Chondrocyte (in vitro differentiated cells): Measurements from ENCODE around the gene NSMCE4A. TPM values are rescaled to one million over a fixed set of nuclear protein-coding genes. Genes with fewer than 3 reads are reported as not detected.
A peak's percentile ranks its signal among the peaks of the same experiment; 100 is the strongest.

ENCODE experiments used
- DNase-seq: peaks from one replicate; pipeline ENCODE4 v3.0.0; 2021; ENCODE audit warnings: mixed read lengths, low spot score
- H3K27ac Mint-ChIP-seq: one replicate; pipeline ENCODE4 v1.8.0; 2021; ENCODE audit warnings: mild to moderate bottlenecking, moderate library complexity, mixed read lengths; ENCODE audit not compliant: unreplicated experiment
- H3K27me3 Mint-ChIP-seq: 2 replicates; pipeline ENCODE4 v1.8.0; 2021; ENCODE audit warnings: low read depth, mixed read lengths
- H3K36me3 Mint-ChIP-seq: 2 replicates; pipeline ENCODE4 v1.8.0; 2021; ENCODE audit warnings: low read depth, mixed read lengths
- H3K4me1 Mint-ChIP-seq: 2 replicates; pipeline ENCODE4 v1.8.0; 2021; ENCODE audit warnings: low read depth, mild to moderate bottlenecking, mixed read lengths
- H3K4me3 Mint-ChIP-seq: one replicate; pipeline ENCODE4 v1.8.0; 2021; ENCODE audit warnings: mild to moderate bottlenecking, moderate library complexity, mixed read lengths; ENCODE audit not compliant: unreplicated experiment
- H3K9me3 Mint-ChIP-seq: 2 replicates; pipeline ENCODE4 v1.8.0; 2021; ENCODE audit warnings: low read depth, mixed read lengths
- CTCF ChIP-seq: fragments of 200-600 bp; sonication (generic); IDR thresholded peaks from 2 replicates; pipeline ENCODE4 v1.5.0; 2021; ENCODE audit warnings: antibody characterized with exemption, mild to moderate bottlenecking, moderate library complexity
- total RNA-seq: library from RNA; stranded (reverse); gene quantifications from 3 replicates; pipeline ENCODE4 v1.2.1, GENCODE V29; 2021

Gene NSMCE4A
- total RNA-seq, 1 donor from 2014 or later: 24.8 TPM

- no peak for DNase-seq
- Mint-ChIP-seq H3K4me1 (peaks cover 38% of the 10 kb centered on the region), H3K27ac (peak overlapping the region; percentile 90), H3K27me3 (no peaks in the 10 kb centered on the region), H3K36me3 (no peaks in the 10 kb centered on the region), H3K9me3 (no peaks in the 10 kb centered on the region), H3K4me3 (peak overlapping the region; percentile 95)
- no peak for TF ChIP-seq CTCF
Measured at GRCh38 chr10:121928528-121928884, 46.5 kb downstream of the NSMCE4A start.

- peak; percentile 42 for TF ChIP-seq CTCF
- Mint-ChIP-seq H3K9me3 (no peaks in the 10 kb centered on the region), H3K4me3 (peak within 1 kb of the TSS; percentile 95), H3K36me3 (peaks cover 1% of the 10 kb centered on the region), H3K27me3 (no peaks in the 10 kb centered on the region), H3K27ac (peak within 1 kb of the TSS; percentile 92), H3K4me1 (peaks cover 38% of the 10 kb centered on the region)
- peak; percentile 94 for DNase-seq
Measured at GRCh38 chr10:121927841-121928527, 47.0 kb downstream of the NSMCE4A start, which contains the start of gene ATE1. Gene ATE1, minus strand, starts transcription at chr10:121928031. Its CDS starts 82 bp downstream, at chr10:121927949.

- no peak for DNase-seq
- Mint-ChIP-seq H3K27ac (peak overlapping the region; percentile 86), H3K9me3 (no peaks in the 10 kb centered on the region)
Measured at GRCh38 chr10:121927318-121927840, 47.6 kb downstream of the NSMCE4A start.

GRCh38 chr10:121926671-121927317, 48.2 kb downstream of the NSMCE4A start:
- Mint-ChIP-seq H3K27me3 (no peaks in the 10 kb centered on the region), H3K9me3 (no peaks in the 10 kb centered on the region), H3K36me3 (peaks cover 5% of the 10 kb centered on the region), H3K4me1 (peaks cover 38% of the 10 kb centered on the region), H3K4me3 (peak overlapping the region; percentile 95), H3K27ac (peak overlapping the region; percentile 86)
- no peak for TF ChIP-seq CTCF
- DNase-seq: no peak

More at GRCh38 chr10:121927318-121927840, 47.6 kb downstream of the NSMCE4A start:
- Mint-ChIP-seq H3K36me3 (peaks cover 5% of the 10 kb centered on the region), H3K27me3 (no peaks in the 10 kb centered on the region), H3K4me3 (peak overlapping the region; percentile 95), H3K4me1 (peaks cover 38% of the 10 kb centered on the region)
- TF ChIP-seq CTCF: no peak

- H3K4me1 Mint-ChIP-seq: peaks cover 37% of the 10 kb centered on the region
- no peaks in the 10 kb centered on the region for H3K27me3 Mint-ChIP-seq
- peaks cover 5% of the 10 kb centered on the region for H3K36me3 Mint-ChIP-seq
- H3K9me3 Mint-ChIP-seq: no peaks in the 10 kb centered on the region
- no peak for DNase-seq
- peak overlapping the region; percentile 17 for H3K27ac Mint-ChIP-seq
- TF ChIP-seq CTCF: no peak
- peak overlapping the region; percentile 33 for H3K4me3 Mint-ChIP-seq
Measured at GRCh38 chr10:121926157-121926556, 48.9 kb downstream of the NSMCE4A start.
